Activated naive CD4-positive, alpha-beta T cell treated with anti-CD3 and anti-CD28 coated beads, Interleukin-2, amount 10 ng/mL, durations not matched to agents 7 days and 5 days (primary cell): Measurements from ENCODE around the gene ATG13.
A peak's percentile ranks its signal among the peaks of the same experiment; 100 is the strongest.
"Not testable (repeated sequence)": the region's sequence is repeated elsewhere in the genome, so short reads cannot be mapped to it uniquely, and the experiment has no call there.

Experiments
- CTCF ChIA-PET: fragments of 350-600 bp; sonication (Branson Sonifier 250); formaldehyde crosslinking; loops from one replicate; lab custom pipeline; 2021; ENCODE audit warnings: antibody characterized with exemption; lab: Charles Lee
- DNase-seq: peaks from one replicate; pipeline ENCODE4 v3.0.0-alpha.2; 2020
- H3K27ac Mint-ChIP-seq: one replicate; pipeline ENCODE4 v1.8.0; 2021; ENCODE audit warnings: mild to moderate bottlenecking, moderate library complexity, mixed read lengths
- H3K27me3 Mint-ChIP-seq: one replicate; pipeline ENCODE4 v1.8.0; 2021; ENCODE audit warnings: mild to moderate bottlenecking, mixed read lengths
- H3K36me3 Mint-ChIP-seq: one replicate; pipeline ENCODE4 v1.8.0; 2021; ENCODE audit warnings: mixed read lengths
- H3K4me1 Mint-ChIP-seq: one replicate; pipeline ENCODE4 v1.8.0; 2021; ENCODE audit warnings: mixed read lengths
- H3K4me3 Mint-ChIP-seq: one replicate; pipeline ENCODE4 v1.8.0; 2021; ENCODE audit warnings: mild to moderate bottlenecking, moderate library complexity, mixed read lengths
- H3K9me3 Mint-ChIP-seq: one replicate; pipeline ENCODE4 v1.8.0; 2021; ENCODE audit warnings: mixed read lengths

The ATG13 gene

GRCh38 chr11:46617134-46617971 lies at the start of gene ATG13, which contains the start of gene HARBI1:
Gene ATG13 (plus strand): TSS chr11:46617553. CDS start chr11:46644292, 26,739 bp downstream.
Gene HARBI1 (minus strand): TSS chr11:46617227. CDS start chr11:46616237, 990 bp downstream.
- Mint-ChIP-seq H3K27me3 (no peaks in the 10 kb centered on the region), H3K36me3 (peaks cover 15% of the 10 kb centered on the region), H3K27ac (peak within 1 kb of the TSS; percentile 98), H3K9me3 (no peaks in the 10 kb centered on the region), H3K4me3 (peak within 1 kb of the TSS; percentile 91), H3K4me1 (peaks cover 38% of the 10 kb centered on the region)
- CTCF ChIA-PET: interaction anchor here (0.6 to 3.0 kb wide), 21 partner anchors 9 to 265 kb away, joined by 3 to 23 read pairs (median 4); partner anchors contain the start of gene AMBRA1
- peak; percentile 95 for DNase-seq

GRCh38 chr11:46570790-46571398 lies 46.5 kb upstream of the ATG13 start:
- H3K4me1 Mint-ChIP-seq: peaks cover 21% of the 10 kb centered on the region
- no peaks in the 10 kb centered on the region for H3K27me3 Mint-ChIP-seq
- no peak for DNase-seq
- H3K4me3 Mint-ChIP-seq: no peak overlapping the region
- CTCF ChIA-PET: interaction anchor here (1.1 to 1.6 kb wide), 2 partner anchors 10 to 15 kb away, joined by 4 to 6 read pairs; no protein-coding TSS in a partner anchor
- H3K27ac Mint-ChIP-seq: no peak overlapping the region
- peaks cover 9% of the 10 kb centered on the region for H3K36me3 Mint-ChIP-seq
- H3K9me3 Mint-ChIP-seq: no peaks in the 10 kb centered on the region

- CTCF ChIA-PET: no interaction called here
- H3K27ac Mint-ChIP-seq: peak overlapping the region; percentile 38
- no peaks in the 10 kb centered on the region for H3K9me3 Mint-ChIP-seq
- peaks cover 14% of the 10 kb centered on the region for H3K36me3 Mint-ChIP-seq
- H3K4me3 Mint-ChIP-seq: no peak overlapping the region
- no peak for DNase-seq
- no peaks in the 10 kb centered on the region for H3K27me3 Mint-ChIP-seq
- H3K4me1 Mint-ChIP-seq: peaks cover 24% of the 10 kb centered on the region
These were observed 42.7 kb upstream of the ATG13 start for GRCh38 chr11:46574656-46575055.

GRCh38 chr11:46577058-46577457 lies 40.3 kb upstream of the ATG13 start:
- Mint-ChIP-seq H3K9me3 (no peaks in the 10 kb centered on the region), H3K4me1 (peaks cover 16% of the 10 kb centered on the region), H3K27me3 (no peaks in the 10 kb centered on the region), H3K4me3 (no peak overlapping the region), H3K36me3 (peaks cover 17% of the 10 kb centered on the region), H3K27ac (no peak overlapping the region)
- CTCF ChIA-PET: no interaction called here
- DNase-seq: no peak

- Mint-ChIP-seq H3K27ac (no peak overlapping the region), H3K4me3 (no peak overlapping the region), H3K9me3 (peaks cover 2% of the 10 kb centered on the region), H3K36me3 (peaks cover 20% of the 10 kb centered on the region), H3K27me3 (no peaks in the 10 kb centered on the region), H3K4me1 (peaks cover 3% of the 10 kb centered on the region)
- no peak for DNase-seq
- CTCF ChIA-PET: no interaction called here
These were observed 34.8 kb upstream of the ATG13 start for GRCh38 chr11:46582588-46582987.

- H3K36me3 Mint-ChIP-seq: peaks cover 23% of the 10 kb centered on the region
- H3K9me3 Mint-ChIP-seq, H3K27ac Mint-ChIP-seq, H3K4me3 Mint-ChIP-seq, H3K27me3 Mint-ChIP-seq, CTCF ChIA-PET, H3K4me1 Mint-ChIP-seq, DNase-seq: not testable (repeated sequence)
These were observed 33.8 kb upstream of the ATG13 start for GRCh38 chr11:46583513-46583912.

- no peak for DNase-seq
- H3K36me3 Mint-ChIP-seq: peaks cover 20% of the 10 kb centered on the region
- H3K4me3 Mint-ChIP-seq: no peak overlapping the region
- no peak overlapping the region for H3K27ac Mint-ChIP-seq
- H3K27me3 Mint-ChIP-seq: no peaks in the 10 kb centered on the region
- H3K4me1 Mint-ChIP-seq: peaks cover 36% of the 10 kb centered on the region
- CTCF ChIA-PET: no interaction called here
- H3K9me3 Mint-ChIP-seq: no peaks in the 10 kb centered on the region
These were observed 29.2 kb upstream of the ATG13 start for GRCh38 chr11:46588131-46588530.

GRCh38 chr11:46588915-46589314 lies 28.4 kb upstream of the ATG13 start:
- H3K27me3 Mint-ChIP-seq: no peaks in the 10 kb centered on the region
- no peak for DNase-seq
- peaks cover 21% of the 10 kb centered on the region for H3K36me3 Mint-ChIP-seq
- peaks cover 42% of the 10 kb centered on the region for H3K4me1 Mint-ChIP-seq
- H3K27ac Mint-ChIP-seq: no peak overlapping the region
- H3K9me3 Mint-ChIP-seq: no peaks in the 10 kb centered on the region
- CTCF ChIA-PET: interaction anchor here (0.9 kb wide), 1 partner anchor 22 kb away, joined by 3 read pairs; no protein-coding TSS in a partner anchor
- no peak overlapping the region for H3K4me3 Mint-ChIP-seq

- CTCF ChIA-PET: no interaction called here
- DNase-seq: no peak
- Mint-ChIP-seq H3K27ac (peak overlapping the region; percentile 24), H3K4me1 (peaks cover 49% of the 10 kb centered on the region), H3K9me3 (no peaks in the 10 kb centered on the region), H3K4me3 (peak overlapping the region; percentile 24), H3K36me3 (peaks cover 21% of the 10 kb centered on the region), H3K27me3 (no peaks in the 10 kb centered on the region)
These were observed 26.4 kb upstream of the ATG13 start for GRCh38 chr11:46590740-46591605.

- H3K27me3 Mint-ChIP-seq: no peaks in the 10 kb centered on the region
- CTCF ChIA-PET: interaction anchor here (1.3 kb wide), 1 partner anchor 24 kb away, joined by 7 read pairs; the partner anchor contains the start of gene ATG13
- H3K27ac Mint-ChIP-seq: peak within 1 kb of the TSS; percentile 87
- peak; percentile 90 for DNase-seq
- no peaks in the 10 kb centered on the region for H3K9me3 Mint-ChIP-seq
- H3K36me3 Mint-ChIP-seq: peaks cover 12% of the 10 kb centered on the region
- peak within 1 kb of the TSS; percentile 86 for H3K4me3 Mint-ChIP-seq
- peaks cover 47% of the 10 kb centered on the region for H3K4me1 Mint-ChIP-seq
These were observed 23.6 kb upstream of the ATG13 start, which contains the start of gene AMBRA1 for GRCh38 chr11:46593550-46594373. Gene AMBRA1 (minus strand): TSS chr11:46594023. CDS start chr11:46548380, 45,643 bp downstream.

- CTCF ChIA-PET: interaction anchor here (1.3 kb wide), 1 partner anchor 24 kb away, joined by 7 read pairs; the partner anchor contains the start of gene ATG13
- H3K36me3 Mint-ChIP-seq: peaks cover 11% of the 10 kb centered on the region
- no peaks in the 10 kb centered on the region for H3K27me3 Mint-ChIP-seq
- peaks cover 41% of the 10 kb centered on the region for H3K4me1 Mint-ChIP-seq
- DNase-seq: no peak
- H3K9me3 Mint-ChIP-seq: no peaks in the 10 kb centered on the region
- peak overlapping the region; percentile 87 for H3K27ac Mint-ChIP-seq
- peak overlapping the region; percentile 86 for H3K4me3 Mint-ChIP-seq
These were observed 23.0 kb upstream of the ATG13 start for GRCh38 chr11:46594374-46594700.

GRCh38 chr11:46594785-46595184 lies 22.6 kb upstream of the ATG13 start:
- CTCF ChIA-PET: interaction anchor here (0.7 to 1.3 kb wide), 2 partner anchors 23 to 105 kb away, joined by 3 to 7 read pairs; partner anchors contain the start of gene ATG13
- Mint-ChIP-seq H3K9me3 (no peaks in the 10 kb centered on the region), H3K36me3 (peaks cover 11% of the 10 kb centered on the region), H3K4me3 (peak overlapping the region; percentile 86), H3K4me1 (peaks cover 40% of the 10 kb centered on the region), H3K27me3 (no peaks in the 10 kb centered on the region), H3K27ac (peak overlapping the region; percentile 87)
- DNase-seq: no peak

- Mint-ChIP-seq H3K27ac (no peak overlapping the region), H3K9me3 (no peaks in the 10 kb centered on the region), H3K4me1 (peaks cover 25% of the 10 kb centered on the region), H3K4me3 (no peak overlapping the region), H3K36me3 (peaks cover 4% of the 10 kb centered on the region), H3K27me3 (no peaks in the 10 kb centered on the region)
- no peak for DNase-seq
- CTCF ChIA-PET: no interaction called here
These were observed 20.2 kb upstream of the ATG13 start for GRCh38 chr11:46597155-46597554.
